Measurements from ENCODE around the gene HMGN4.
"Not testable (repeated sequence)": the region's sequence is repeated elsewhere in the genome, so short reads cannot be mapped to it uniquely, and the experiment has no call there.

The HMGN4 gene

GRCh38 chr6:26522486-26523228 is 15.5 kb upstream of the HMGN4 start:
- DNase-seq (ENCODE audit: extremely low read depth in 1 of 2, low read depth in 1 of 2) = not testable (repeated sequence)

- DNase-seq (ENCODE audit: extremely low read depth in 1 of 2, low read depth in 1 of 2) = not testable (repeated sequence)
Measured at GRCh38 chr6:26524314-26524713, 13.9 kb upstream of the HMGN4 start.

GRCh38 chr6:26524722-26525370 is 13.3 kb upstream of the HMGN4 start:
- DNase-seq (ENCODE audit: extremely low read depth in 1 of 2, low read depth in 1 of 2) = no peak

GRCh38 chr6:26525838-26526237 is 12.3 kb upstream of the HMGN4 start:
- no peak for DNase-seq (ENCODE audit: extremely low read depth in 1 of 2, low read depth in 1 of 2)

- DNase-seq (ENCODE audit: extremely low read depth in 1 of 2, low read depth in 1 of 2) = no peak
Measured at GRCh38 chr6:26526928-26527327, 11.2 kb upstream of the HMGN4 start.

GRCh38 chr6:26530203-26530602 is 8.0 kb upstream of the HMGN4 start:
- DNase-seq (ENCODE audit: extremely low read depth in 1 of 2, low read depth in 1 of 2) = no peak

GRCh38 chr6:26531897-26532296 is 6.3 kb upstream of the HMGN4 start:
- no peak for DNase-seq (ENCODE audit: extremely low read depth in 1 of 2, low read depth in 1 of 2)

GRCh38 chr6:26532699-26533531 is 5.3 kb upstream of the HMGN4 start:
- DNase-seq (ENCODE audit: extremely low read depth in 1 of 2, low read depth in 1 of 2) = peak; percentile 82 to 84

- no peak for DNase-seq (ENCODE audit: extremely low read depth in 1 of 2, low read depth in 1 of 2)
Measured at GRCh38 chr6:26533532-26533931, 4.6 kb upstream of the HMGN4 start.

GRCh38 chr6:26534681-26535465 is 3.3 kb upstream of the HMGN4 start:
- DNase-seq (ENCODE audit: extremely low read depth in 1 of 2, low read depth in 1 of 2) = no peak

- DNase-seq (ENCODE audit: extremely low read depth in 1 of 2, low read depth in 1 of 2) = no peak
Measured at GRCh38 chr6:26536571-26537159, 1.5 kb upstream of the HMGN4 start.

GRCh38 chr6:26537160-26537845 is 863 bp upstream of the HMGN4 start:
- peak; percentile 69 to 77 for DNase-seq (ENCODE audit: extremely low read depth in 1 of 2, low read depth in 1 of 2)

GRCh38 chr6:26538572-26538902 is 371 bp downstream of the HMGN4 start:
- DNase-seq (ENCODE audit: extremely low read depth in 1 of 2, low read depth in 1 of 2) = no peak

- no peak for DNase-seq (ENCODE audit: extremely low read depth in 1 of 2, low read depth in 1 of 2)
Measured at GRCh38 chr6:26539071-26539615, 977 bp downstream of the HMGN4 start.

GRCh38 chr6:26541579-26541978 is 3.4 kb downstream of the HMGN4 start:
- no peak for DNase-seq (ENCODE audit: extremely low read depth in 1 of 2, low read depth in 1 of 2)

- no peak for DNase-seq (ENCODE audit: extremely low read depth in 1 of 2, low read depth in 1 of 2)
Measured at GRCh38 chr6:26543953-26544352, 5.8 kb downstream of the HMGN4 start.

- DNase-seq (ENCODE audit: extremely low read depth in 1 of 2, low read depth in 1 of 2) = no peak
Measured at GRCh38 chr6:26544473-26544872, 6.3 kb downstream of the HMGN4 start.

- no peak for DNase-seq (ENCODE audit: extremely low read depth in 1 of 2, low read depth in 1 of 2)
Measured at GRCh38 chr6:26545627-26546026, 7.5 kb downstream of the HMGN4 start.

GRCh38 chr6:26547363-26547762 is 9.2 kb downstream of the HMGN4 start:
- DNase-seq (ENCODE audit: extremely low read depth in 1 of 2, low read depth in 1 of 2) = not testable (repeated sequence)
